DND-41 (cell line): ENCODE data around the gene POLR2J.

Experiments
- EZH2 ChIP-seq: IDR thresholded peaks from 3 replicates; pipeline ENCODE4 v1.6.1; 2012; ENCODE audit warnings: borderline replicate concordance, low read depth, mild to moderate bottlenecking, moderate library complexity, low read length, inconsistent platforms; ENCODE audit not compliant: severe bottlenecking
- TF ChIP-seq, protein P1 (sequence below): IDR thresholded peaks from 2 replicates; pipeline ENCODE4 v1.5.1; 2012; ENCODE audit warnings: borderline replicate concordance, low read length, moderate library complexity, mild to moderate bottlenecking; ENCODE audit not compliant: poor library complexity, severe bottlenecking; ENCODE audit errors: extremely low read depth

DNA sequence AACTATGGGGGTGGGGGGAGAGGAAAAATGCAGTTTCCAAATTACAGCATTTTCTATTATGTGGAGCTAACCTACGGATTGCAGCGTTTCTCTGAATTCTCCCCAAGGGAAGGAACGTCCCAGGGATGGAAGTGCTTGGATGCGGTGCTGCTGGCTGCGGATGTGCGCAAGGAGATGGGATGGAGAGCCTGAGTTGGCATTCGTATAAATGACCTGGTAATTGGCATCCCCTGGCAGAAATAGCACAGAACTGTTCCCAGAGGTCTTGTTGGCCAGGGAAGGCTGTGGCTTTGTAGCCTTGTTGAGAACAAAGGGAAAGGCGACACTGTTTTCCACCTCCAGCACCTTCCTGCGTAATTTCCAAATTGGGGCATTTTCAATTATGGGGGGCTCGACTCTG lies 42.6 kb downstream of the POLR2J start:
- TF ChIP-seq, protein P1, sequence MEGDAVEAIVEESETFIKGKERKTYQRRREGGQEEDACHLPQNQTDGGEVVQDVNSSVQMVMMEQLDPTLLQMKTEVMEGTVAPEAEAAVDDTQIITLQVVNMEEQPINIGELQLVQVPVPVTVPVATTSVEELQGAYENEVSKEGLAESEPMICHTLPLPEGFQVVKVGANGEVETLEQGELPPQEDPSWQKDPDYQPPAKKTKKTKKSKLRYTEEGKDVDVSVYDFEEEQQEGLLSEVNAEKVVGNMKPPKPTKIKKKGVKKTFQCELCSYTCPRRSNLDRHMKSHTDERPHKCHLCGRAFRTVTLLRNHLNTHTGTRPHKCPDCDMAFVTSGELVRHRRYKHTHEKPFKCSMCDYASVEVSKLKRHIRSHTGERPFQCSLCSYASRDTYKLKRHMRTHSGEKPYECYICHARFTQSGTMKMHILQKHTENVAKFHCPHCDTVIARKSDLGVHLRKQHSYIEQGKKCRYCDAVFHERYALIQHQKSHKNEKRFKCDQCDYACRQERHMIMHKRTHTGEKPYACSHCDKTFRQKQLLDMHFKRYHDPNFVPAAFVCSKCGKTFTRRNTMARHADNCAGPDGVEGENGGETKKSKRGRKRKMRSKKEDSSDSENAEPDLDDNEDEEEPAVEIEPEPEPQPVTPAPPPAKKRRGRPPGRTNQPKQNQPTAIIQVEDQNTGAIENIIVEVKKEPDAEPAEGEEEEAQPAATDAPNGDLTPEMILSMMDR = no peak
- no peak for TF ChIP-seq EZH2
